Stimulated activated naive B cell treated with anti-CD40 and anti-IgM and Interleukin-4, amounts not matched to agents 10 μg/mL and 1 μg/mL and 100 μg/mL, for 72 hours (primary cell): Measurements from ENCODE around the gene SLAMF9.

Experiments used
- ATAC-seq, 2 donors: fragments of 150-1000 bp; cut with Tn5 transposase; replicated peaks; 2 replicates each; pipeline ENCODE4 v1.10.0; 2021; ENCODE audit warnings: moderate library complexity in 1 of 2
- DNase-seq: peaks from one replicate; pipeline ENCODE4 v3.0.0; 2021
- H3K27ac Mint-ChIP-seq: one replicate; pipeline ENCODE4 v1.8.0; 2022; ENCODE audit warnings: mild to moderate bottlenecking, mixed read lengths
- H3K27me3 Mint-ChIP-seq, 2 donors: one replicate each; pipeline ENCODE4 v1.8.0; 2022; ENCODE audit warnings: mixed read lengths in 2 of 2
- H3K36me3 Mint-ChIP-seq, 2 donors: one replicate each; pipeline ENCODE4 v1.8.0; 2022; ENCODE audit warnings: mixed read lengths in 2 of 2, mild to moderate bottlenecking in 1 of 2
- H3K4me1 Mint-ChIP-seq, 2 donors: one replicate each; pipeline ENCODE4 v1.8.0; 2022; ENCODE audit warnings: mixed read lengths in 2 of 2, mild to moderate bottlenecking in 1 of 2
- H3K4me3 Mint-ChIP-seq, 2 donors: one replicate each; pipeline ENCODE4 v1.8.0; 2022; ENCODE audit warnings: mild to moderate bottlenecking in 2 of 2, mixed read lengths in 2 of 2, moderate library complexity in 1 of 2
- H3K9me3 Mint-ChIP-seq, 2 donors: one replicate each; pipeline ENCODE4 v1.8.0; 2022; ENCODE audit warnings: mixed read lengths in 2 of 2, mild to moderate bottlenecking in 1 of 2

The SLAMF9 gene

DNA sequence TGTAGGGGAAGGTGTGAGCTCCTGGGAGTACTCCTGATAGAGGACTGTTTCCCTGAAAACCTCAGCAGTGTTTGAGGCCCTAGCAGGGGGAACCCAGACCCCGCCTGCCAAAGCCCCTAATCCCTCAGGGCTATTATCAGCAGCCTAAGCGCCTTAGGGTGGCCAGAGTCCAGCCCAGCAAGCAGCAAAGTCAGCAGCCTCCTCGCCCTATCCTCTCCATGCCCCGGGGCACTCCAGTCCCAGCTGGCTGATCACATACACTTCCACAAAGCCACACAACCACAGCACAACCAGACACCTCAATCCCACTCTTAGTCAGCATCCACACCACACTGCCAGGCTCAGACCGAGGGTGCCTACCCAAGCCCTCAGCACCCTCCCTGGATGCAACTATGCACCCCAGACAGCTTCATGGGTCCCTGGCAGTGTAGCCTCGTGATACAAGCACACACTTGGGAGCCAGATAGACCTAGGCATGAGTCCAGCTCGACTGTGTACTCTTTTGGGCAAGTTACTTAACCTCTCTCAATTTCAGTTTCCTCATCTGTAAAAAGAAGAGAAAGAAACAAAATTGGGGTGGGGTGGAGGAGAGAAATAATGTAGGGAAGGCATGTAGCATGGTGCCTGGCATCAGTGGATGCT is 15.7 kb downstream of the SLAMF9 start:
- Mint-ChIP-seq H3K4me1 (peaks cover 55 to 81% of the 10 kb centered on the region in 2 donors), H3K27ac (no peak overlapping the region), H3K27me3 (peaks cover 2 to 6% of the 10 kb centered on the region in 2 donors), H3K4me3 (no peak overlapping the region), H3K9me3 (no peaks in the 10 kb centered on the region), H3K36me3 (no peaks in the 10 kb centered on the region)
- ATAC-seq (peak; percentile 65 to 69), DNase-seq (no peak)

DNA sequence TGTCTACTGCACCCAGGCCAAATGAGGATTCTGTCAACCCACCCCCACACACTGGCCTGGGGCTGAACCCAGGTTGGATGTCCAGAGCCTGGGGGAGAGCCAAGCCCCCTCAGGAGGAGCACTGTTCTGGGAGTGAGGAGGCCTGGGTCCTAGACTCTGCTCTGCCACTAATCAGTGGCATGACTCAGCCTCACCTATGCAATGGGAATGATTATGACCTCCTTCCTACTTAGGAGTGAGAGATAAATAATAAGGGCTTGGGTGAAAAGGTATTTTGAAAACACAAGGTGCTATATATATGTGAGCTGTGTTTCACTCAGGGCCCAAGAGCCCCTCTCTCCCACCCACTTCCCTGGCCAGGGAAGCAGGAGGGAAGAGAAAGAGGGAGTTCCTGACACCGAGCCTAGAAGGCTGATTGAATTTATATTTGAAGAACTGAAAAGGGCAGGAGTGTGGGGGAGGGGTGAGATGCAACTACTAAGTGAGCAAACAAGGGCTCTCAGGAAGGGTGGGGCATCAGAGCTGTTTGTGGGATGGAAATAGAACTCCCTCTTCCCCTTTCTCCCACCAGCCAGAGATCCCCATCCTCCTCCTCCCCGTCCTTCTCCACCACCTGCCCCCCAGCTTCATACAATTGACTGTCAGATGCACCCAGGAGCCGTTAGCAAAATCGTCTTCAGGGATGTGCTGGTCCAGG is 16.8 kb downstream of the SLAMF9 start:
- no peak overlapping the region for H3K27ac Mint-ChIP-seq
- peaks cover 0 to under 1% of the 10 kb centered on the region in 2 donors for H3K27me3 Mint-ChIP-seq
- H3K4me1 Mint-ChIP-seq, result peaks cover 59 to 84% of the 10 kb centered on the region in 2 donors

DNA sequence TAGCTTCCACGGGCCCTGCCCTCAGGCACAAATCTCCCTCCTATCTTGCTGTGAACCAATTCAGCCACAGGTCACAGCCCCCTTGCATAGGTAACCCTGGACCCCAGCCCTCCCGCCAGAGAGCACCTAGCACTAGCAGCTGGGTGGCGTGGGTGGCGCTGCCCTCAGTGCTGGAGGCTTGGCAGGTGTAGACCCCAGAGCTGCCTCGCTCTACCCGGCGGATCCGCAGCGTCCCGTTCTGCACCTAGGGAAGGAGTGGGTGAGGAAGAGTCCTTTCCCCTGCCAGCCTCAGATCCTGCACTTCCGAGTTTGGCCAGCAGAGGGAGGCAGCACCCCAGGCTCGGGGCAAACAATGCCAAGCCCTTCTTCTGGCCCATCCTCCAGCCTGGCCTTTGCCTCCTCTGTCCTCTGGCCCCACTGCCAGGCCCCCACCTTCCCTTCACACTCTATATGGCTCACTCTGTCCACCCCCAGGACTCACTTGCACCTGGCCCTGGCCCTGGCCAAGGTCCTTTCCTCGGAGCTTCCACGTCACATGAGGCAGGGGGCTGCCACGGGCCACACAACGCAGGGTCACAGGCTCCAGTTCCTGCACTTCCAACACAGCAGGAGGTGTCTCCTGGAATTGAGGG is 17.6 kb downstream of the SLAMF9 start:
- ATAC-seq, result peak; percentile 59
- Mint-ChIP-seq H3K27ac (peak overlapping the region; percentile 26), H3K27me3 (no peaks in the 10 kb centered on the region), H3K4me3 (peak overlapping the region; percentile 15 to 19), H3K36me3 (no peaks in the 10 kb centered on the region), H3K9me3 (no peaks in the 10 kb centered on the region), H3K4me1 (peaks cover 60 to 85% of the 10 kb centered on the region in 2 donors)
- peak; percentile 62 for DNase-seq

More for the DNA sequence above, 16.8 kb downstream of the SLAMF9 start:
- DNase-seq, result no peak
- no peaks in the 10 kb centered on the region for H3K9me3 Mint-ChIP-seq
- H3K4me3 Mint-ChIP-seq, result peak overlapping the region in 1 of 2 donors; percentile 30
- H3K36me3 Mint-ChIP-seq, result no peaks in the 10 kb centered on the region
- ATAC-seq, result peak; percentile 20 to 31

DNA sequence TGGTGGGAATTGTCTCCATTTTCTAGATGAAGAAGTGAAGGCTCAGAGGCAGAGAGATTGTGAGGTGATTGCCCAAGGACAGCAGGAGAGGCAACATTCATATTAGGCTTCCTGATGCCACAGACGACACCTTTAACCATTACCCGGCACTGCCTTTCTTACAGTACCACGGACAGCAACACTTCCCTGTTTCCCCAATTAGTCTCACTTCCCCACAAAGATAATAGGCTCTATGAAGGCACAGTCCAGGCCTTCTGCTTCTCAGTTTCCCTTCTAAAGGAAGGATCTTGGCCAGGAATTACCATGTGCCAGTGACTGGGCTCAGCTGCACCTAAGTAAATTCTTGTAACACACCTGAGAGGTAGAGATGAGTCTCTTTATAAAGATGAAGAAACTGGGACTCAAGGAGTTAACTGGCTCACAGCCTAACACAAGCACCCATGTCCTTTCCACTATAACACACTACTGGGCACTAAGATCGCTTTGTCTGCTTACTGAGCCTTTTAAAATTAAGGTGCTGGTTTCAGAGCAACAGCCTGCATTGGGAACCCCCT is 18.2 kb downstream of the SLAMF9 start:
- Mint-ChIP-seq H3K27me3 (peaks cover 1 to 3% of the 10 kb centered on the region in 2 donors), H3K36me3 (no peaks in the 10 kb centered on the region), H3K4me3 (peak overlapping the region in 1 of 2 donors; percentile 19), H3K9me3 (no peaks in the 10 kb centered on the region), H3K4me1 (peaks cover 59 to 85% of the 10 kb centered on the region in 2 donors), H3K27ac (peak overlapping the region; percentile 37)
- no peak for DNase-seq
- peak; percentile 28 to 44 for ATAC-seq

DNA sequence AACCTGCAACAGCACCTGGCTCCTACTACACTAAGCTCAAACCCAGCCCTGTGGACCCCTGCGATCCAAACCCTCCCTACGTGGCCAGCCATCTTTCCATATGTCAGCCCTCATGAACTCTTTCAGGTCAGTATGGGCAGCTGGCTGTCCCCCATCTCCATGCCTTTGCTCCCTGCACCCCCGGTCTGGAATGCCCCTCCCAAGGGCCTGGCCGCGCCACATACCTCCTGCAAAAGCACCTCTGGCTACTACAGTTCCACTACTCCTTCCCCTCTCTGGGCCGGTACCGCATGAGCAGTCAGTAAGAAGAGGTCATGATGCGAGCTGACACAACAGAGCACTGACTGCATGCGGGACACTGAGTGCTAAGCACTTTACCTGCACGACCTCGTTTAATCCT is 18.7 kb downstream of the SLAMF9 start:
- peaks cover 6 to 8% of the 10 kb centered on the region in 2 donors for H3K27me3 Mint-ChIP-seq
- H3K4me3 Mint-ChIP-seq, result no peak overlapping the region
- H3K4me1 Mint-ChIP-seq, result peaks cover 60 to 82% of the 10 kb centered on the region in 2 donors
- H3K36me3 Mint-ChIP-seq, result no peaks in the 10 kb centered on the region
- no peak for ATAC-seq
- DNase-seq, result no peak
- H3K9me3 Mint-ChIP-seq, result no peaks in the 10 kb centered on the region
- peak overlapping the region; percentile 37 for H3K27ac Mint-ChIP-seq

DNA sequence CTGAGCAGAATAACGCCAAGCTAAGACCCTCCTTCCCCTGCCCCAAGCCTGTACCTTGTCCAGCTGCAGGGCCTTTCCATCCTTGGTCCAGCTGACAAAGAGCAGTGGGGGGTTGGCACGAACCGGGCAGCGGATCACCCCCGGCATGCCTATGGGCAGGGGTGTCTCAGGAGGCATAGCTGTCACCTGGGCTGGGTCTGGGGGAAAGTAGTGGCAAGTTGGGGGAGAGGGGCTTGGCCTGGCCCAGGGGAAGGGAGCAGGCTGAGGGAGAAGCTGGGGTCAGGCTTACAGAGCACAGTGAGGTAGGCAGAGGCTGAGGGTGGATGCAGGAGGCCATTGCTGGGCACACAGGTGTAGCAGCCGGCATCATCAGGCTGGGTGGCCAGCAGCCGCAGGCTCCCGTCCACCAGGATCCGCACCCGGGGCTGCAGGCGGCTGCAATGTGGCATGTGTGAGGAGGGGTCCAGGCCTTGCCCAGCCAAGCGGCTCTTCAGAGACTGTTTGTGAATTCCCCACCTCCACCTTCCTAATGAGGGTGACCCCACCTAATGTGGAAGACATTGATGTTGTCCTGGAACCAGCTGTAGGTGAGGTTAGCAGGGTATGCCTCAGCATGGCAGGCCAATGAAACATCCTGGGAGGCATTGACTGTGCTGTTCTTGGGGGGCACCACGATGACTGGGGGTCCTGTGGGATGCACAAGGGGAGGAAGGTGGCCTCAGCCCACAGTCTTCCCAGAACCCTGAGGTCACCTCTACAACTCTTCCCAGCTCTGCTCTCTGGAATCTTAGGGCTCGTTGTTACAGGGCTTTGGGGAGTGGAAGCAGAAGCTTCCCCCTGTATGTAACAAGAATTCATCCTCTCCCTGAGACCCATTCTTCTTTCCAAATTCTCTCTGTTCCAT is 19.6 kb downstream of the SLAMF9 start:
- ATAC-seq (no peak), DNase-seq (no peak)
- no peaks in the 10 kb centered on the region for H3K36me3 Mint-ChIP-seq
- H3K27me3 Mint-ChIP-seq, result peaks cover 6 to 8% of the 10 kb centered on the region in 2 donors
- H3K4me3 Mint-ChIP-seq, result no peak overlapping the region
- peaks cover 57 to 74% of the 10 kb centered on the region in 2 donors for H3K4me1 Mint-ChIP-seq
- no peaks in the 10 kb centered on the region for H3K9me3 Mint-ChIP-seq
- H3K27ac Mint-ChIP-seq, result no peak overlapping the region

DNA sequence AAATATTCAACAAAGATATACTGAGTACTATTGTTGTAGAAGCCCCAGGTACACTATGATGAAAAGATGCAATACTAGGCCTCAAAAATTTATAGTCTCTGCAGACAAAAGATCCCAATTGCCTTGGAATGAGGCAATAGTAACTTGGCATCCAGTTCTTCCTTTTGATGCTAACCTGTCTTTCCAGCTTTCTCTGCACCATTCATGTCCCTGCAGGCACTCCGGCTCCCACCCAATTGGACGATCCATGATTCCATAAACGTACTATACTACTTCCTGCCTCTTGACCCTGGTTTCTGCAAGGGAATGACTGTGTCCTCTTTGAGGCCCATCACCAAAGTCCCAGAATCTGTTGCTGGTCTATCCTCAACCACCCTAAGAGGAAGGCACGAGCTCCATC is 20.7 kb downstream of the SLAMF9 start:
- DNase-seq, result no peak
- ATAC-seq, result no peak
- H3K4me3 Mint-ChIP-seq, result no peak overlapping the region
- H3K9me3 Mint-ChIP-seq, result no peaks in the 10 kb centered on the region
- no peaks in the 10 kb centered on the region for H3K36me3 Mint-ChIP-seq
- peaks cover 51 to 64% of the 10 kb centered on the region in 2 donors for H3K4me1 Mint-ChIP-seq
- H3K27ac Mint-ChIP-seq, result no peak overlapping the region
- peaks cover 6 to 8% of the 10 kb centered on the region in 2 donors for H3K27me3 Mint-ChIP-seq

DNA sequence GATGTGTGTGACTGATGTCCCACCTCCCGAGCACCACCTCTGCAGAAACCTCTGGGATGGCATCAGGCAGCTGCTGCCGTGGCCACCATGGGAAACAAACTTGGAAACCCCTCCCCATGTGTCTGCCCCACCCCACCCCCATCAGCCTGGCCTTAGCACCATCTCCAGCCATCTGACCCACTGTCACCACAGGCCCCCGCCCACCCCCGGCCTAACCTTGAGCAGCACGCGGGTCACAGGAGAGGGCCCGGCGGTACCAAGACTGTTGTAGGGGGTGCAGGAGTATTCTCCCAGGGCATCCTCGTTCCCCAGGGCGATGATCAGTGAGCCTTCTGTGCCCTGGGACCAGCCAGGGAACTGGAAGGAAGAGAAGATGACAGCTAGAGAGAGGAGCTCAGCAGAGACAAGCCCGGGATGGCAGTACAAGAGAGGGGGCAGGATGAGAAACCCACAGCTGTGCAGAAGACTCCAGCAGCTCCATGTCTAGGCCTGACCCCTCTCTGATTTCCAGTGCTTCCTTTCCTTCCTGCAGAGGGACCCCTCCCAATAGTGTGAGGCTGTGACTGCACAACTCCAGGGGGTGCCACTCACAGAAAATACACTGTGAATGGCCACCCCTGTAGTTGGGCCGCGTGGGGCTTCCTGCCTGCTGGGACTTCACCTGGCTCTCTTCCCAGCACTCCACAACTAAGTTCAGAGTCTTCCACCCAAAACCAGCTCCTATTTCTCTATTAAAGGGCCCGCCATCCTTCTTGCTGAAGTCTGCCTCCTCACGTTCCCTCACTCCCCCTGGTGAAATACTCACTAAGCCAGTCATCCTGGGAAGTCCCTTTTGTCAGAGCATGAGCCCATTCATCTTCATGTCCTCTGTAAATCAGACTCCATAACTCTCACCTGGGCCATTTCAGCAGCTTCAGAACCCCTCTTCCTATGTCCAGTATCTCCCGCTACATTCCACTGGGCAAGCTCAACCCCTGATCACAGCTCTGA is 21.4 kb downstream of the SLAMF9 start:
- H3K36me3 Mint-ChIP-seq, result no peaks in the 10 kb centered on the region
- H3K27me3 Mint-ChIP-seq, result peaks cover 6 to 8% of the 10 kb centered on the region in 2 donors
- no peak for ATAC-seq
- H3K4me1 Mint-ChIP-seq, result peaks cover 44 to 57% of the 10 kb centered on the region in 2 donors
- no peak for DNase-seq
- H3K4me3 Mint-ChIP-seq, result no peak overlapping the region
- no peaks in the 10 kb centered on the region for H3K9me3 Mint-ChIP-seq
- H3K27ac Mint-ChIP-seq, result no peak overlapping the region

DNA sequence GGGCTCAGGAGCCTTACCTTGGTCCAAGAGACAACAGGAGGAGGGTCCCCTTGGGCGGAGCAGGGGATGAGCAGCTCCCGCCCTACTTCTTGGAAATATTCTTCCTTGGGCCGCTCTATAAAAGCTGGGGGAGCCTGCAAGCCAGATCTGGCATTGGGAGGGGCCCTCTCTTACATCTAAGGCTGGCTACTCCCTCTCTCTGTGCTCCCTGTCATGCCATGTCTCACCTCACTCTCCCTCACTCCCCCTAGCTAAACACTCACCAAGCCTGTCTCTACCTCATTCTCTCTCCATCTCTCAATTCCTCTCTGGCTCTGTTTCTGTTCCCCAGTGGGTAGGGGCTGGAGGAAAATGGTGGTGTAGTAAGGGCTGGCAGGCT is 22.3 kb downstream of the SLAMF9 start:
- H3K4me3 Mint-ChIP-seq, result no peak overlapping the region
- peaks cover 42 to 57% of the 10 kb centered on the region in 2 donors for H3K4me1 Mint-ChIP-seq
- ATAC-seq (peak in 1 of 2 donors; percentile 25), DNase-seq (no peak)
- peaks cover 6 to 8% of the 10 kb centered on the region in 2 donors for H3K27me3 Mint-ChIP-seq
- H3K27ac Mint-ChIP-seq, result no peak overlapping the region
- H3K9me3 Mint-ChIP-seq, result no peaks in the 10 kb centered on the region
- H3K36me3 Mint-ChIP-seq, result no peaks in the 10 kb centered on the region

DNA sequence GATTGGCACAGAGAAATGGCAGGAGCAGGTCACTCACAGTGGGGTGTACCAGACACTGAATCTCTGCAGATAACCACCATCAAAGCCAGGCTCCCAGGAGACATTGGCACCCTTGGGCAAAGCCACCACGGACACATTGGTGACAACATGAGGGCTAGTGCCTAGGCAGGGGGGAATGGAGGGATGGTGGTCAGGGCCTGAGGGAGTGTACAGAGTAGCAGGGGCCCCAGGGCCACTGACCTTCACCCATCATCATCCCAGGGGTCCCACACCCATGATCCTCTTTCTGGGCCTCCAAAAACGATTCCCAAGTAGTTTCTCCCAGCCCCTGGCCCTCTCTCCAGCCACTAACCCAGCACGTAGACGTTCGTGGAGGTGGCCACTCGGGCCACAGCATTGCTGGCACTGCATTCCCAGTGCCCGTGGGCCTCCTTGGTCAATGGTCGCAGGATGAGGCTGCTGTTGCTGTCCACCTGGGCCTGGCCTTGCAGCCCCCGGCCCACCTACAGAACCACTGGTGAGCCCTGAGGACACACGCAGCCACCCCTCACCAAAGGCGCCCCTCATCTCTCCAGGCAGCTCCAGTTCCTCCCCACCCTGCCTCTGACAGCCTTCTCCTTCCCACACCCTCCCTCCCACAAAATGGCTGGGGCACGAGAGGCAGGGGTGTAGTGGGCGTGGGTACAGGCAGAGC is 22.8 kb downstream of the SLAMF9 start:
- Mint-ChIP-seq H3K4me1 (peaks cover 43 to 57% of the 10 kb centered on the region in 2 donors), H3K27me3 (peaks cover 6 to 8% of the 10 kb centered on the region in 2 donors), H3K9me3 (no peaks in the 10 kb centered on the region), H3K36me3 (no peaks in the 10 kb centered on the region), H3K27ac (peak overlapping the region; percentile 65), H3K4me3 (no peak overlapping the region)
- DNase-seq (no peak), ATAC-seq (no peak)

DNA sequence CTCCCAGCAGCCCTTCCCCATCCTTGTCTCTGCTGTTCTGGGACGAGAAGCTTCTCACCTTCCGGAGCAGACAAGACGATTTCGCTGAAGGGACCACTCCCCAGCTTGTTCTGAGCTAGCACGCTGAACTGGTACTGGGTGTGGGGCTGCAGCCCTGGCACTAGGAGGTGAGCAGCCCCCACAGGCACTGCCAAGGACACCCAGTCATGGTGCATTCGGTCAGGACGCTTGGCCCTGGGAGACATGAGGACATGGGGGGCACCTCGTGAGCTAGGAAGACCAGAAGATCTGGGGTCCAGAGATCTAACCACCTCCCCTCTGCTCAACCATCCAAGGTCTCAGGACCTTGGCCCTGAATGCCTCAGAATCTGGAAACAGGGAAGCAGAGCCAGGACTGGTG is 23.4 kb downstream of the SLAMF9 start:
- peak overlapping the region; percentile 65 for H3K27ac Mint-ChIP-seq
- peaks cover 42 to 57% of the 10 kb centered on the region in 2 donors for H3K4me1 Mint-ChIP-seq
- no peaks in the 10 kb centered on the region for H3K36me3 Mint-ChIP-seq
- H3K27me3 Mint-ChIP-seq, result peaks cover 6 to 8% of the 10 kb centered on the region in 2 donors
- no peaks in the 10 kb centered on the region for H3K9me3 Mint-ChIP-seq
- no peak for ATAC-seq
- no peak for DNase-seq
- H3K4me3 Mint-ChIP-seq, result no peak overlapping the region

DNA sequence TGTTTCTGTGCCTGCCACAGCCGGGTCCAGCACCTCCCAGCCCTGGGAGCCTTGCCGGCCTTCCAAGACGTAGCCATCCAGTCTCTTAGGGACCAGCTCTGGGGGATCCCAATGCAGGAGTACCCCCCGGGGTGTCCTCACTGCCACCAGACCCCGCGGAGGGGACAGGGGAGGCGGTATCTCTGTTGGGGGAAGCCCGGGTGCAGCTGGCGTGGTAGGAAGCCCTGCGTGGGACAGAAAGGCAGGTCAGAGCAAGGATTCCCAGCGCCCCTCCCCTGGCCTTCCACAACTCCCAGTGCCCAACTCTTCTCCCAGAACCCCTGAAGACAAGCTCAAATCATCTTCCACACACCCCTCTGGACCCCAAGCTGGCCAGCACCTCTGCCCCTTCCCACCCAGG is 23.8 kb downstream of the SLAMF9 start:
- Mint-ChIP-seq H3K4me1 (peaks cover 42 to 57% of the 10 kb centered on the region in 2 donors), H3K36me3 (peaks cover 2 to 3% of the 10 kb centered on the region in 2 donors)
- ATAC-seq, result no peak

More for the DNA sequence above, 23.8 kb downstream of the SLAMF9 start:
- Mint-ChIP-seq H3K27ac (peak overlapping the region; percentile 65), H3K27me3 (peaks cover 6 to 8% of the 10 kb centered on the region in 2 donors), H3K4me3 (no peak overlapping the region), H3K9me3 (no peaks in the 10 kb centered on the region)
- no peak for DNase-seq
